ENCODE data around the gene DVL1.
"Not testable (repeated sequence)": the region's sequence is repeated elsewhere in the genome, so short reads cannot be mapped to it uniquely, and the experiment has no call there.

DVL1 gene

GRCh38 chr1:1371746-1372711 lies 22.8 kb upstream of the DVL1 start:
- TF ChIP-seq, protein P1, sequence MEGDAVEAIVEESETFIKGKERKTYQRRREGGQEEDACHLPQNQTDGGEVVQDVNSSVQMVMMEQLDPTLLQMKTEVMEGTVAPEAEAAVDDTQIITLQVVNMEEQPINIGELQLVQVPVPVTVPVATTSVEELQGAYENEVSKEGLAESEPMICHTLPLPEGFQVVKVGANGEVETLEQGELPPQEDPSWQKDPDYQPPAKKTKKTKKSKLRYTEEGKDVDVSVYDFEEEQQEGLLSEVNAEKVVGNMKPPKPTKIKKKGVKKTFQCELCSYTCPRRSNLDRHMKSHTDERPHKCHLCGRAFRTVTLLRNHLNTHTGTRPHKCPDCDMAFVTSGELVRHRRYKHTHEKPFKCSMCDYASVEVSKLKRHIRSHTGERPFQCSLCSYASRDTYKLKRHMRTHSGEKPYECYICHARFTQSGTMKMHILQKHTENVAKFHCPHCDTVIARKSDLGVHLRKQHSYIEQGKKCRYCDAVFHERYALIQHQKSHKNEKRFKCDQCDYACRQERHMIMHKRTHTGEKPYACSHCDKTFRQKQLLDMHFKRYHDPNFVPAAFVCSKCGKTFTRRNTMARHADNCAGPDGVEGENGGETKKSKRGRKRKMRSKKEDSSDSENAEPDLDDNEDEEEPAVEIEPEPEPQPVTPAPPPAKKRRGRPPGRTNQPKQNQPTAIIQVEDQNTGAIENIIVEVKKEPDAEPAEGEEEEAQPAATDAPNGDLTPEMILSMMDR (conservative IDR thresholded peaks at IDR 0.05) = peak; percentile 96
- H3K27ac ChIP-seq = no peak overlapping the region

GRCh38 chr1:1371364-1371745 lies 22.1 kb upstream of the DVL1 start:
- H3K27ac ChIP-seq = no peak overlapping the region

DNA sequence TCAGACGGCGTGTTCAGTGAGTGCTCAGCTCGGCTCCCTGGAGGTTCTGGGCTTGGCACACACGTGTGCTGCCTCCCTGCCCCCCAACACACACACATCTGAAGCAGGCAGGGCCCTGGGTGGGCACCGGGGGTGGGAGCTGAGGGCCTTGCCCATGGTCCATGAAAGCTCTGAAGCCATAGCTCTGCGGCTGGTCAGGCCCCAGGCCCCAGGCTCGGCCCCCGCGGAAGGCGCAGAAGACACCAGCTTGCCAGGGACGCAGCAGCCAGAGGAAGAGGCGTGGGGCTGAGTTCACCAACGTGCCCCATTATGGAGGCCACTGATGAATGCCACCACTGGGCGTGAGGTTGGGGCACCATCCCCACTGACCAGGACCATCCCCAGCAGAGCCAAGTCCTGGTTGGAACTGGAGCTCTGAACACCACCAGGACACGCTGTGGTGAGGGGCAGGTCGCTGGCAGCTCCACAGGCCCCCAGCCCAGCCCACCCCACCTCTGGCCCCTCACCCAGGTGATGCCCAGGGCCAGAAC lies 21.6 kb upstream of the DVL1 start:
- H3K27ac ChIP-seq = no peak overlapping the region
- TF ChIP-seq, protein P1 (conservative IDR thresholded peaks at IDR 0.05) = no peak

More at GRCh38 chr1:1371364-1371745, 22.1 kb upstream of the DVL1 start:
- TF ChIP-seq, protein P1 (conservative IDR thresholded peaks at IDR 0.05) = no peak

GRCh38 chr1:1370094-1370493 lies 20.9 kb upstream of the DVL1 start:
- not testable (repeated sequence) for H3K27ac ChIP-seq

DNA sequence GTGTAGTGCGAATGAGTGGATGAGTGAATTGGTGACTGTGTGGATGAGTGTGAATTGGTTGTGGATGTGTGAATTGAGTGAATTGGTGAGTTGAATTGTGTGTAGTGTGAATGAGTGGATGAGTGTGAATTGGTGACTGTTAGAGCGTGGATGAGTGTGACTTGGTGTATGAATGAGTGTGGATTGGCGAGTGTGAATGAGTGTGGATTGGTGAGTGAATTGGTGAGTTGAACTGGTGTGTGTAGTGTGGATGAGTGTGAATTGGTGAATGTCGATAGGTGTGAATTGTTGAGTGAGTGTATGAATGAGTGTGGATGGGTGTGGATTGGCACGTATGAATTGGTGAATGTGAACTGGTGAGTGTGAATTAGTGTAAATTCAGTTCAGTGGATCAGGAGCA lies 18.1 kb upstream of the DVL1 start:
- TF ChIP-seq, protein P1 (conservative IDR thresholded peaks at IDR 0.05) = no peak
- H3K27ac ChIP-seq = no peak overlapping the region

GRCh38 chr1:1366699-1367066 lies 17.5 kb upstream of the DVL1 start:
- H3K27ac ChIP-seq = no peak overlapping the region

GRCh38 chr1:1365875-1366698 lies 16.9 kb upstream of the DVL1 start:
- no peak overlapping the region for H3K27ac ChIP-seq
- TF ChIP-seq, protein P1 (conservative IDR thresholded peaks at IDR 0.05) = no peak

More at GRCh38 chr1:1366699-1367066, 17.5 kb upstream of the DVL1 start:
- TF ChIP-seq, protein P1 (conservative IDR thresholded peaks at IDR 0.05) = no peak
